ENCODE measurements around the gene ZBED3. TPM values are rescaled to one million over a fixed set of nuclear protein-coding genes. Genes with fewer than 3 reads are reported as not detected.
A peak's percentile ranks its signal among the peaks of the same experiment; 100 is the strongest.

ZBED3 gene
- total RNA-seq, 1 experiment from 2014 or later = 12.3 TPM

GRCh38 chr5:77031891-77032290 is 55.2 kb downstream of the ZBED3 start:
- intact Hi-C loops (cut with micrococcal nuclease; ENCODE audit: unreplicated experiment) = no loop called here
- peaks cover 20% of the 10 kb centered on the region for H3K36me3 Mint-ChIP-seq (ENCODE audit: insufficient read depth, unreplicated experiment)
- peak overlapping the region; percentile 86 for H3K4me3 Mint-ChIP-seq (ENCODE audit: low read depth, unreplicated experiment)
- no peak for TF ChIP-seq CTCF (IDR thresholded peaks at IDR 0.05; ENCODE audit: unreplicated experiment)
- CTCF ChIA-PET = no interaction called here
- peaks cover 8% of the 10 kb centered on the region for H3K4me1 Mint-ChIP-seq (ENCODE audit: low read depth, unreplicated experiment)
- H3K27ac Mint-ChIP-seq (ENCODE audit: unreplicated experiment) = peak overlapping the region; percentile 48
- DNase-seq = no peak
- no peaks in the 10 kb centered on the region for H3K27me3 Mint-ChIP-seq (ENCODE audit: unreplicated experiment)
- no TSS peak for BruUV-seq (replicated peaks)
- H3K9me3 Mint-ChIP-seq (ENCODE audit: low read depth, unreplicated experiment) = peaks cover 11% of the 10 kb centered on the region

DNA sequence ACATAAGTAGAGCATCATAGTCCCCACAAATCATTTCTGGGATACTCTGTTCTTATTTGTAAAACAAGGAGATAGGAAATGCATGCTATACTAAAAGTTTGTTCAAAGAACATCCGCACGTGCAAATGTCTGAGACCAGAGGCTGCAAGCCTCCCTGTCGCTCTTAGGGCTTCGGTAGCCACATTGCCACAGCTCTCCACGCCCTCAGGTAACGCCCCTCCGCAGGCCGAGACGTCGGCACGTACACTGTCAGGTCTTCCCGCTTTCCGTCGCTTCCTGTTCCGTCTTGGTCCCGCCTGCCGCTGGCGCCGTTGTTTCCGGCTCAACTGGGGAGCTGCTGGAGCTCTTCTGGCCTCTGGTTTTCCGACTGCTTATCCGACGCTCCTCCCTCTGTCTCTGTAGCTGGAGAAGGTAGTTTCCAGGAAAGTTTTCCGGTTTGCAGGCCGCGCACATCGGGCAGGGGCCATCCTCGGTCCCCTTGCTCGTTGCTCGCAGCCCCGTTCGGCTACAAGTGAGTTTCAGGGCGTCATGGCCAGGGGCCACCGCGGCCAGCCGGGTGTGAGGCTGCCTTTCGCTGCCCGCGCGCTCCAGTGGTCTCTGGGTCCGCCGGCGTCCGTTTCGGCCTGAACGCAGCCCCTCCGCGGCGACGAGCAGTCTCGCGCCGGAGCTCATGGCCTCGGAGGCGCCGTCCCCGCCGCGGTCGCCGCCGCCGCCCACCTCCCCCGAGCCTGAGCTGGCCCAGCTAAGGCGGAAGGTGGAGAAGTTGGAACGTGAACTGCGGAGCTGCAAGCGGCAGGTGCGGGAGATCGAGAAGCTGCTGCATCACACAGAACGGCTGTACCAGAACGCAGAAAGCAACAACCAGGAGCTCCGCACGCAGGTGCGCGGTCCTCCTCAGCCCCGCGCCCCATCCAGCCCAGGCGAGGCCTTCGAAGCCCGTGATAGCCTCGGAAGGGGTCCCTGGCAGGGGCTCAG is 56.7 kb downstream of the ZBED3 start, which contains the start of gene AGGF1:
Gene AGGF1, plus strand, starts transcription at position 308 of the 975 bp plus-strand sequence. Its CDS starts 363 bp downstream, at position 671.
- DNase-seq = peak; percentile 96
- Mint-ChIP-seq H3K4me1 (ENCODE audit: low read depth, unreplicated experiment) (peaks cover 8% of the 10 kb centered on the region), H3K9me3 (ENCODE audit: low read depth, unreplicated experiment) (peaks cover 11% of the 10 kb centered on the region), H3K27me3 (ENCODE audit: unreplicated experiment) (no peaks in the 10 kb centered on the region), H3K4me3 (ENCODE audit: low read depth, unreplicated experiment) (peak within 1 kb of the TSS; percentile 86), H3K36me3 (ENCODE audit: insufficient read depth, unreplicated experiment) (peaks cover 20% of the 10 kb centered on the region), H3K27ac (ENCODE audit: unreplicated experiment) (peak within 1 kb of the TSS; percentile 50)
- BruUV-seq (replicated peaks) = TSS peak; percentile 70
- TF ChIP-seq CTCF (IDR thresholded peaks at IDR 0.05; ENCODE audit: unreplicated experiment) = no peak
- intact Hi-C loops (cut with micrococcal nuclease; ENCODE audit: unreplicated experiment) = no loop called here
- CTCF ChIA-PET = interaction anchor here (0.6 to 2.1 kb wide), 9 partner anchors 14 to 487 kb away, joined by 3 to 14 read pairs (median 3); no protein-coding TSS in a partner anchor

- H3K27me3 Mint-ChIP-seq (ENCODE audit: unreplicated experiment) = no peaks in the 10 kb centered on the region
- H3K27ac Mint-ChIP-seq (ENCODE audit: unreplicated experiment) = peak overlapping the region; percentile 50
- CTCF ChIA-PET = interaction anchor here (0.5 to 2.1 kb wide), 4 partner anchors 13 to 202 kb away, joined by 3 to 14 read pairs (median 5); no protein-coding TSS in a partner anchor
Observed at GRCh38 chr5:77029376-77029885, 57.7 kb downstream of the ZBED3 start.

More at GRCh38 chr5:77029376-77029885, 57.7 kb downstream of the ZBED3 start:
- H3K9me3 Mint-ChIP-seq (ENCODE audit: low read depth, unreplicated experiment) = peaks cover 11% of the 10 kb centered on the region
- no peak for TF ChIP-seq CTCF (IDR thresholded peaks at IDR 0.05; ENCODE audit: unreplicated experiment)
- intact Hi-C loops (cut with micrococcal nuclease; ENCODE audit: unreplicated experiment) = no loop called here
- peak overlapping the region; percentile 86 for H3K4me3 Mint-ChIP-seq (ENCODE audit: low read depth, unreplicated experiment)
- BruUV-seq (replicated peaks) = no TSS peak
- peaks cover 20% of the 10 kb centered on the region for H3K36me3 Mint-ChIP-seq (ENCODE audit: insufficient read depth, unreplicated experiment)
- H3K4me1 Mint-ChIP-seq (ENCODE audit: low read depth, unreplicated experiment) = peaks cover 8% of the 10 kb centered on the region
- DNase-seq = no peak

Measured in Calu3 (cell line).